ENCODE data around the gene POU6F1. TPM values are rescaled to one million over a fixed set of nuclear protein-coding genes. Genes with fewer than 3 reads are reported as not detected.

Gene POU6F1
- total and polyA plus RNA-seq, 10 of the 15 experiments (the other 5 are each of a cell fraction or from before 2014, with no cell fraction given), result 0.26 to 4.2 (median 1.2) TPM

DNA sequence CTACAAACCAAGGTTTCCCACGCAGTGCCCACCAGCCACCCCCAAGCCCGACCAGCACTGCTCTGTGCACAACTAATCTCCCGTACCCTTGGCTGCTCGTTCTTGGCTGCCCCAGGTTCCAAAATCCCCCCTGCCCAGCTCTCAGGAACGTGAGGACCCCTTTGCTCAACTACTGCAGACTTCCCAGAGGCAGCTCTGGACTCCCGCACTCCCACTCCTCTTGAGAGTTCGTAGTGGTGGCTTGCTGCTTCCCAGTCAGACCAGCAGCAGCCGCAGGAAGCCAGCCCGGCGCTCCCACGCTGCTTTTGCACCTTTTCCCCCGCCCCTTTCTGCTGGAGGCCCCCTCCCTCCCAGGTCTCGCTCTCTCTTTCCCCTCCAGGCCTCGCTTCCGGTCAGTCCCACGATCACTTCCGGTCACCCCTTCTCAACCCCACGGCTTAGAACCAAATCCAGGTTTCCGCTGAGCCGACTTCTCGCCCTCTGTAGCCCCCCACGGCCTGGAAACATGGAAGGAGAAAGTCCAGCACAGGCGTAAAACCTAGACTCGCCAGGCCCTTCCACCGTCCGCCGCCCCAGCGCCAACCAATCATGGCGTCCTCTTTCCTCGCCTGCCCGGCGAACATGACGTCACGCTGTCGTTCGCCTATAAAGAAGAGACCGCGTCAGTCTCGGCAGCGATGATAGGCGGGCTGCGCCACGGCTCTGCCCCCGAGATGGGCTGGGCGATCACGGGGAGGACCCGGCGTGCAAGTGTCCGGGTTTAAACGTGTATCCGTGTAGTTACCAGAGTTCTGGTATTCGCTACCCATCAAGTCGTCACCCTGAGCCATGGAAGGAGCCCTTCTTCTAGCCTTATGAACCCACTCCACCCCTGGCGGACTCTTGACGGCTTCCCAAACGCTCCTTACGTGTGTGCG lies 45.1 kb downstream of the POU6F1 start, which contains the start of gene TFCP2 (continued):
- TF ChIP-seq EGR1 (IDR thresholded peaks at IDR 0.05; ENCODE audit: borderline replicate concordance in 1 of 2, low read depth in 2 of 2, low read length in 2 of 2) (peak in 1 of 2 experiments; percentile 30; a peak in 1 of 3 replicates), BHLHE40 (IDR thresholded peaks at IDR 0.05; ENCODE audit: borderline replicate concordance in 1 of 2, low read depth in 2 of 2, low read length in 1 of 2) (peak; percentile 47 to 63; a peak in 3 of 4 replicates), CTCF (IDR thresholded peaks at IDR 0.05 in 2 of 3, conservative IDR thresholded peaks at IDR 0.05 in 1 of 3; ENCODE audit: control insufficient read depth in 2 of 3, extremely low read depth in 1 of 3, insufficient read depth in 1 of 3, low read depth in 3 of 3, low read length in 3 of 3) (no peak), ELK1 (IDR thresholded peaks at IDR 0.05; ENCODE audit: low read depth, low read length) (peak; percentile 79; the same call in 1 of the 2 replicates), RCOR1 (conservative IDR thresholded peaks at IDR 0.05; ENCODE audit: low read depth, low read length) (0 out of 2 replicates have a peak, but pooled peaks have one; percentile 15), IRF3 (IDR thresholded peaks at IDR 0.05) (peak; percentile 66; the same call in 1 of the 2 replicates), JUND (IDR thresholded peaks at IDR 0.05; ENCODE audit: low read depth, low read length) (0 out of 2 replicates have a peak, but pooled peaks have one; percentile 25), ZSCAN29 (IDR thresholded peaks at IDR 0.05) (no peak), PML (IDR thresholded peaks at IDR 0.05; ENCODE audit: low read length) (peak; percentile 65), TAF1 (IDR thresholded peaks at IDR 0.05; ENCODE audit: borderline replicate concordance, low read depth, low read length) (peak; percentile 27; the same call in 1 of the 2 replicates), BCL11A (IDR thresholded peaks at IDR 0.05; ENCODE audit: low read depth, low read length) (peak; percentile 80; the same call in 1 of the 2 replicates), ZNF274 (IDR thresholded peaks at IDR 0.05; ENCODE audit: insufficient read depth, insufficient read length) (no peak), HCFC1 (IDR thresholded peaks at IDR 0.05; ENCODE audit: low read length) (peak; percentile 12; the same call in 1 of the 2 replicates), RAD51 (IDR thresholded peaks at IDR 0.05) (no peak), IKZF1 (conservative IDR thresholded peaks at IDR 0.05) (0 out of 2 replicates have a peak, but pooled peaks have one; percentile 53)
- TF ChIP-seq, protein P1, sequence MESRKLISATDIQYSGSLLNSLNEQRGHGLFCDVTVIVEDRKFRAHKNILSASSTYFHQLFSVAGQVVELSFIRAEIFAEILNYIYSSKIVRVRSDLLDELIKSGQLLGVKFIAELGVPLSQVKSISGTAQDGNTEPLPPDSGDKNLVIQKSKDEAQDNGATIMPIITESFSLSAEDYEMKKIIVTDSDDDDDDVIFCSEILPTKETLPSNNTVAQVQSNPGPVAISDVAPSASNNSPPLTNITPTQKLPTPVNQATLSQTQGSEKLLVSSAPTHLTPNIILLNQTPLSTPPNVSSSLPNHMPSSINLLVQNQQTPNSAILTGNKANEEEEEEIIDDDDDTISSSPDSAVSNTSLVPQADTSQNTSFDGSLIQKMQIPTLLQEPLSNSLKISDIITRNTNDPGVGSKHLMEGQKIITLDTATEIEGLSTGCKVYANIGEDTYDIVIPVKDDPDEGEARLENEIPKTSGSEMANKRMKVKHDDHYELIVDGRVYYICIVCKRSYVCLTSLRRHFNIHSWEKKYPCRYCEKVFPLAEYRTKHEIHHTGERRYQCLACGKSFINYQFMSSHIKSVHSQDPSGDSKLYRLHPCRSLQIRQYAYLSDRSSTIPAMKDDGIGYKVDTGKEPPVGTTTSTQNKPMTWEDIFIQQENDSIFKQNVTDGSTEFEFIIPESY (IDR thresholded peaks at IDR 0.05), result no peak
- TF ChIP-seq, protein P2, sequence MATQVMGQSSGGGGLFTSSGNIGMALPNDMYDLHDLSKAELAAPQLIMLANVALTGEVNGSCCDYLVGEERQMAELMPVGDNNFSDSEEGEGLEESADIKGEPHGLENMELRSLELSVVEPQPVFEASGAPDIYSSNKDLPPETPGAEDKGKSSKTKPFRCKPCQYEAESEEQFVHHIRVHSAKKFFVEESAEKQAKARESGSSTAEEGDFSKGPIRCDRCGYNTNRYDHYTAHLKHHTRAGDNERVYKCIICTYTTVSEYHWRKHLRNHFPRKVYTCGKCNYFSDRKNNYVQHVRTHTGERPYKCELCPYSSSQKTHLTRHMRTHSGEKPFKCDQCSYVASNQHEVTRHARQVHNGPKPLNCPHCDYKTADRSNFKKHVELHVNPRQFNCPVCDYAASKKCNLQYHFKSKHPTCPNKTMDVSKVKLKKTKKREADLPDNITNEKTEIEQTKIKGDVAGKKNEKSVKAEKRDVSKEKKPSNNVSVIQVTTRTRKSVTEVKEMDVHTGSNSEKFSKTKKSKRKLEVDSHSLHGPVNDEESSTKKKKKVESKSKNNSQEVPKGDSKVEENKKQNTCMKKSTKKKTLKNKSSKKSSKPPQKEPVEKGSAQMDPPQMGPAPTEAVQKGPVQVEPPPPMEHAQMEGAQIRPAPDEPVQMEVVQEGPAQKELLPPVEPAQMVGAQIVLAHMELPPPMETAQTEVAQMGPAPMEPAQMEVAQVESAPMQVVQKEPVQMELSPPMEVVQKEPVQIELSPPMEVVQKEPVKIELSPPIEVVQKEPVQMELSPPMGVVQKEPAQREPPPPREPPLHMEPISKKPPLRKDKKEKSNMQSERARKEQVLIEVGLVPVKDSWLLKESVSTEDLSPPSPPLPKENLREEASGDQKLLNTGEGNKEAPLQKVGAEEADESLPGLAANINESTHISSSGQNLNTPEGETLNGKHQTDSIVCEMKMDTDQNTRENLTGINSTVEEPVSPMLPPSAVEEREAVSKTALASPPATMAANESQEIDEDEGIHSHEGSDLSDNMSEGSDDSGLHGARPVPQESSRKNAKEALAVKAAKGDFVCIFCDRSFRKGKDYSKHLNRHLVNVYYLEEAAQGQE (IDR thresholded peaks at IDR 0.05; ENCODE audit: low read depth, low read length), result no peak
- TF ChIP-seq, protein P3, sequence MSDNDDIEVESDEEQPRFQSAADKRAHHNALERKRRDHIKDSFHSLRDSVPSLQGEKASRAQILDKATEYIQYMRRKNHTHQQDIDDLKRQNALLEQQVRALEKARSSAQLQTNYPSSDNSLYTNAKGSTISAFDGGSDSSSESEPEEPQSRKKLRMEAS (IDR thresholded peaks at IDR 0.05; ENCODE audit: low read depth, low read length), result no peak
